SU-DHL-6 (cell line): ENCODE data around the gene FLNB.
"Not testable (repeated sequence)": the region's sequence is repeated elsewhere in the genome, so short reads cannot be mapped to it uniquely, and the experiment has no call there.

Experiments
- H2AFZ ChIP-seq: fragments of 200-600 bp; sonication (generic); 2 replicates; pipeline ENCODE4 v1.6.1; 2014; ENCODE audit warnings: low read depth, mild to moderate bottlenecking, moderate library complexity, mixed read lengths, antibody characterized with exemption, low read length; ENCODE audit not compliant: severe bottlenecking
- H3F3A ChIP-seq: fragments of 200-600 bp; shearing (Covaris generic); 2 replicates; pipeline ENCODE4 v1.6.0; 2016; ENCODE audit warnings: antibody characterized with exemption, mild to moderate bottlenecking; ENCODE audit not compliant: insufficient read depth
- H3K27ac ChIP-seq: fragments of 200-600 bp; sonication (generic); 2 replicates; pipeline ENCODE4 v1.5.1; 2016; ENCODE audit warnings: low read depth, mild to moderate bottlenecking, low read length, moderate library complexity, mixed read lengths
- H3K27me3 ChIP-seq: fragments of 200-600 bp; sonication (generic), shearing (Covaris generic); 2 replicates; pipeline ENCODE4 v1.6.0; 2014; ENCODE audit warnings: mild to moderate bottlenecking, low read length
- H3K36me3 ChIP-seq: fragments of 200-600 bp; sonication (generic); 2 replicates; pipeline ENCODE4 v1.6.1; 2014; ENCODE audit warnings: mild to moderate bottlenecking, low read length, mixed read lengths
- H3K4me2 ChIP-seq: fragments of 300-600, 200-600 bp; shearing (Covaris generic), sonication (generic); 2 replicates; pipeline ENCODE4 v1.6.0; 2014; ENCODE audit warnings: low read length, low read depth, mild to moderate bottlenecking; ENCODE audit not compliant: poor library complexity, severe bottlenecking
- H3K4me3 ChIP-seq: fragments of 200-600 bp; sonication (generic); 2 replicates; pipeline ENCODE4 v1.5.1; 2014; ENCODE audit warnings: antibody characterized with exemption, low read length, mild to moderate bottlenecking, mixed read lengths; ENCODE audit not compliant: insufficient read depth, poor library complexity, severe bottlenecking
- H3K79me2 ChIP-seq: fragments of 200-600 bp; sonication (generic); 2 replicates; pipeline ENCODE4 v1.6.1; 2014; ENCODE audit warnings: mild to moderate bottlenecking, low read length, moderate library complexity; ENCODE audit not compliant: insufficient read depth
- H3K9ac ChIP-seq: fragments of 200-600 bp; sonication (generic); 2 replicates; pipeline ENCODE4 v1.7.0; 2014; ENCODE audit warnings: mild to moderate bottlenecking, low read length
- H3K9me2 ChIP-seq: fragments of 200-600 bp; sonication (generic); replicated peaks from 2 replicates; pipeline ENCODE4 v1.6.1; 2014; ENCODE audit warnings: low read length; ENCODE audit not compliant: insufficient read depth
- H3K9me3 ChIP-seq: fragments of 200-600 bp; sonication (generic); 2 replicates; pipeline ENCODE4 v1.6.1; 2014; ENCODE audit warnings: low read length, mixed read lengths; ENCODE audit not compliant: insufficient read depth
- H4K20me1 ChIP-seq: fragments of 200-600 bp; sonication (generic); 2 replicates; pipeline ENCODE4 v1.6.1; 2014; ENCODE audit warnings: low read depth, mild to moderate bottlenecking, antibody characterized with exemption, low read length, moderate library complexity, mixed read lengths
- EZH2phosphoT487 ChIP-seq: fragments of 200-600 bp; sonication (generic), shearing (Covaris generic); conservative IDR thresholded peaks from 2 replicates; pipeline ENCODE4 v1.6.1; 2018; ENCODE audit warnings: mild to moderate bottlenecking, antibody characterized with exemption, low read length, moderate library complexity, mixed read lengths
- TF ChIP-seq, protein P1 (sequence below): fragments of 200-600 bp; sonication (generic); IDR thresholded peaks from one replicate; pipeline ENCODE4 v1.5.1; 2017; ENCODE audit warnings: antibody characterized with exemption, mild to moderate bottlenecking, low read length, moderate library complexity; ENCODE audit not compliant: insufficient read depth, poor library complexity, severe bottlenecking

Gene FLNB

DNA sequence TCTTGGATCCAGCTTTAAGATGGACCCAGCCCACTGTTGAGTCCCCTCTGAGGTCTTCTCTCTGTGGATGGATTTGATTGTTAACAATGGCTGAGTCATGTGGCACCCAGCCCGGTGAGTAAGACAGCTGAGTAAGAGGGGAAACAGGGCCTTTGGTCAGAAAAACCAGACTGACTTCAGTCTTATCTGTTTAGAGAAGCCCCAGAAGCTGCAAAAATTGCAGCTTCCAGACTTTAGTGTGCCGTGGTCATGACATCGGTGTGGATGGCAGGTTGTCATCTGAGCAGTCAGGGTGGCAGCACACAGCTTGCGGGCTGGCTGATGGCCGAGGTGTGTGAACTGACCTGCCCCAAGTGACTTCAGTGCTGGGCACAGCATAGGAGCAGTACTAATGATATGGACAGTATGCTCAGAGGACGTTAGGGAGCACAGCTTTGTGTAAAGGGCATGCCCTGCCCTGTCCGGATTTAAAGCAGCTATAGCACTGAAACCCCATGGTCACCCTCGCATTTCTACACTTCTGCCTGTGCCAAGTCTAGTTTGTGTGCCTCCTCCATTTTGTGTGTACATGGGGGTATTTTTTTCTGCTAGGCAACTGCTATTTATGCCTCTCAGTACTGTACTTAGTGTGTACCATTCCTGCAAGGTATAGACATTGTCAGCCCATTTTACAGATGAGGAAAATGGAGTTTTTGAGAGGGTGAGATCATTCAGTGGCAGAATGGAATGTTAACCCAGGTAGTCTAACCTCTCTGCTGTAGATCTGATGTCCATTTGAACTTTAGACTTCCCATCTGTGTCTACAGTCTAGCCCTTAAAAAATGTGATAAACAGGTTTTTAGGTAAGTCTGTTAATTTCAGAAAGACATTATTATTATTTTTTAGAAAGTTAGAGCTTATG, 44.4 kb downstream of the FLNB start:
- Histone ChIP-seq H3K27me3 (no peaks in the 10 kb centered on the region), H3K9ac (no peak overlapping the region), H2AFZ (no peak overlapping the region), H3F3A (no peaks in the 10 kb centered on the region), H3K79me2 (no peaks in the 10 kb centered on the region), H3K36me3 (no peaks in the 10 kb centered on the region), H4K20me1 (no peaks in the 10 kb centered on the region), H3K27ac (no peak overlapping the region), H3K4me2 (no peak overlapping the region), H3K9me2 (no peaks in the 10 kb centered on the region), H3K9me3 (no peaks in the 10 kb centered on the region), H3K4me3 (no peak overlapping the region)
- no peak for TF ChIP-seq EZH2phosphoT487
- TF ChIP-seq, protein P1, sequence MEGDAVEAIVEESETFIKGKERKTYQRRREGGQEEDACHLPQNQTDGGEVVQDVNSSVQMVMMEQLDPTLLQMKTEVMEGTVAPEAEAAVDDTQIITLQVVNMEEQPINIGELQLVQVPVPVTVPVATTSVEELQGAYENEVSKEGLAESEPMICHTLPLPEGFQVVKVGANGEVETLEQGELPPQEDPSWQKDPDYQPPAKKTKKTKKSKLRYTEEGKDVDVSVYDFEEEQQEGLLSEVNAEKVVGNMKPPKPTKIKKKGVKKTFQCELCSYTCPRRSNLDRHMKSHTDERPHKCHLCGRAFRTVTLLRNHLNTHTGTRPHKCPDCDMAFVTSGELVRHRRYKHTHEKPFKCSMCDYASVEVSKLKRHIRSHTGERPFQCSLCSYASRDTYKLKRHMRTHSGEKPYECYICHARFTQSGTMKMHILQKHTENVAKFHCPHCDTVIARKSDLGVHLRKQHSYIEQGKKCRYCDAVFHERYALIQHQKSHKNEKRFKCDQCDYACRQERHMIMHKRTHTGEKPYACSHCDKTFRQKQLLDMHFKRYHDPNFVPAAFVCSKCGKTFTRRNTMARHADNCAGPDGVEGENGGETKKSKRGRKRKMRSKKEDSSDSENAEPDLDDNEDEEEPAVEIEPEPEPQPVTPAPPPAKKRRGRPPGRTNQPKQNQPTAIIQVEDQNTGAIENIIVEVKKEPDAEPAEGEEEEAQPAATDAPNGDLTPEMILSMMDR: no peak

- H3K27me3 ChIP-seq: no peaks in the 10 kb centered on the region
- no peak overlapping the region for H2AFZ ChIP-seq
- no peaks in the 10 kb centered on the region for H3K9me2 ChIP-seq
- H3K4me2 ChIP-seq: no peak overlapping the region
- TF ChIP-seq, protein P1: no peak
- no peak for TF ChIP-seq EZH2phosphoT487
- H3K9me3 ChIP-seq: no peaks in the 10 kb centered on the region
- no peaks in the 10 kb centered on the region for H3K36me3 ChIP-seq
- no peaks in the 10 kb centered on the region for H3F3A ChIP-seq
- no peak overlapping the region for H3K27ac ChIP-seq
- H3K4me3 ChIP-seq: no peak overlapping the region
- no peak overlapping the region for H3K9ac ChIP-seq
- no peaks in the 10 kb centered on the region for H3K79me2 ChIP-seq
- H4K20me1 ChIP-seq: no peaks in the 10 kb centered on the region
Measured at GRCh38 chr3:58054652-58055051, 46.4 kb downstream of the FLNB start.

DNA sequence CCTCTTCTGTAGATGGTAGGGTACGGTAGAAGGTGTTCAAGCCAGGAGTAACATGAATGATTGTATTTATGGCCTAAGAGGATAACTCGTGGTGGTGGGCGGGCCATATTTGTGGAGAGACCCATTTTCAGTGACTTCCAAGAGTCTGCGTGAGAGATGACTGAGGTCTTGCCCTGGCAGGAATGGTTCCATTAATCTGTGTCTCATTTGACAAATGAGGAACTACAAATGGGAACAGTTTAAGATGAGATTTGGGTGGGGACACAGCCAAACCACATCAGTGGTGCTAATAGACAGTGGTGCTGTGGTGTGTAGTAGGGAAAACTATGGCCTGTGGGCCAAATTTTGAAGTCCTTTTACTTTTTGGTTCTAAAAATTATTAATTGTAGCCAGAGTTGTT, 47.1 kb downstream of the FLNB start:
- Histone ChIP-seq H3K9ac (no peak overlapping the region), H3K79me2 (no peaks in the 10 kb centered on the region), H3K4me2 (no peak overlapping the region), H3K36me3 (no peaks in the 10 kb centered on the region), H3K9me3 (no peaks in the 10 kb centered on the region), H3K27ac (no peak overlapping the region), H3K4me3 (no peak overlapping the region), H3F3A (no peaks in the 10 kb centered on the region), H2AFZ (no peak overlapping the region), H3K27me3 (no peaks in the 10 kb centered on the region), H4K20me1 (no peaks in the 10 kb centered on the region), H3K9me2 (no peaks in the 10 kb centered on the region)
- no peak for TF ChIP-seq EZH2phosphoT487
- TF ChIP-seq, protein P1: no peak

DNA sequence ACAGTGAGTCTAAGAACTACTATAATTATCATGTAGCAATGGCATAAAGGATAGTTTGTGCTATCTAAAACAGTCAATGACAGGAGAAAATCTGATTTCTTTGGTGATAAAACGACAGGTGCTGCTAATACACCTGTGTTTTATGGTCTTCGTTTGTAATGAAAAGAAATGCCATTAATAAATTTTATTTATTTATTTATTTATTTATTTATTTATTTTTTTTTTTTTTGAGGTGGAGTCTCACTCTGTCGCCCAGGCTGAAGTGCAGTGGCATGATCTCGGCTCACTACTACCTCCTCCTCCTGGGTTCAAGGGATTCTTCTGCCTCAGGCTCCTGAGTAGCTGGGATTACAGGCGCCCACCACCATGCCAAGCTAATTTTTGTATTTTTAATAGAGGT, 47.7 kb downstream of the FLNB start:
- not testable (repeated sequence) for H3K9ac ChIP-seq, H3K4me2 ChIP-seq, H3K36me3 ChIP-seq, H3K4me3 ChIP-seq, H3K27me3 ChIP-seq, H3F3A ChIP-seq, H4K20me1 ChIP-seq, H3K9me2 ChIP-seq, H3K79me2 ChIP-seq, H3K27ac ChIP-seq, H3K9me3 ChIP-seq, H2AFZ ChIP-seq
